Stimulated activated CD4-positive, alpha-beta T cell treated with anti-CD3 and anti-CD28 coated beads, Interleukin-2, amount 100 ng/mL, for 24 hours (primary cell): Measurements from ENCODE around the gene ZNF728.
"Not testable (repeated sequence)": the region's sequence is repeated elsewhere in the genome, so short reads cannot be mapped to it uniquely, and the experiment has no call there.

Source experiments
- DNase-seq, 2 donors: peaks; one replicate each; pipeline ENCODE4 v3.0.0-alpha.2; 2020

Gene ZNF728

GRCh38 chr19:23002690-23003422 is at the start of gene ZNF728:
Gene ZNF728, minus strand, starts transcription at chr19:23003176. Its CDS starts 146 bp downstream, at chr19:23003030.
- no peak for DNase-seq

DNA sequence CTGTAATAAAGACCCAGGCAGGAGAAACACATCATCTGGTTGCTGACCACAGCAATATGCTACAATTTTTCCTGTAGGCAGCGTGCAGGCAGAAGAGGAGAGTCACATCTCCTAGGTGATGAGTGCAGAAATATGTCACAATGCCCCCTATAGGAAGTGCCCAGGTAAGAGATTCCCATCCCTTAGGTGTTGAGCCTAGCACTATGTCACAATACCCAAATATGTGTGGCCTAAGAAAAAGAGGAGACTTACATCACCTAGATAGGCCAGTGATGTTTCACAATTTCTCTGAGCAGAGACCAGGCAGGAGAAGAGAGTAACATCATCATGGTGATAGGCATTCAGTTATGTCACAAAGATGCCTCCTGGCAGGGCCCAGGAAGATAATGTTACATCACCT is 49.4 kb upstream of the ZNF728 start:
- no peak for DNase-seq

GRCh38 chr19:23049256-23049655 is 46.3 kb upstream of the ZNF728 start:
- DNase-seq = no peak

DNA sequence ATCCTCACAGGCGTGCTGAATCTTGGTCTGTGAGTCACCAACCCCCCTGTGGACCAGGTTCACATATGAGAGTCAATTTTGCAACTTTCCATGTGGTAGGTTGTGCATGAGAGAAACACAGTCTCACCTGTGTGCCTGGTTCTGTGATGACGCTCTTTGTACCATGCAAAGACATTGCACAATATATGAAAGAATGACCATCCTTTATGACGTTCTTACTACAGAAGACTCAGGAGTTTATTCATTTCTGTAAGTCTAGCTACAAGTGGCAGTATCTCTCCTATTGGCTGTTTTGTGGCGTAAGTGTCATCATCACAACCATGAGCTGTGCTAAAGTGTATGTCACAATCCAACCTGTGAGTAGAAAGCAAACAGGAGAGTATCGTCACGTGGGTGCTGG is 43.8 kb upstream of the ZNF728 start:
- DNase-seq = no peak

DNA sequence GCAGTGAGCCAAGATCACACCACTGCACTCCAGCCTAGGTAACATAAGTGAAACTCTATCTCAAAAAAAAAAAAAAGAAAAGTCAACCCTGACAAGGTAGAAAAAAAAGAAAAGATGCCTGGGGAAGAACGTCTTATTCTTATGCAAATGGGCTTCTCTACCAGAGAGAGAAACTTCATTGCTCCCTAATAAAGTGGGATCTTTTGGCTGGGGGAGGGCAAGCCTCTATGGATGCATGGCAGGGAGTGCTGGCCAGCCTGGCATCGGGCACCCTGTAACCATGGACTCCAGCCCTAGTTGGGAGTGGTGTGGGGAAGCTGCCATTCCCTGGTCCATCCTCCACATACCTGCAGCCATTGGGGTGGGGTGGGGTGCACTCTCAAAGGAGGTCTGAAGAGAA is 30.7 kb upstream of the ZNF728 start:
- DNase-seq = no peak

GRCh38 chr19:23015660-23016059 is 12.7 kb upstream of the ZNF728 start:
- DNase-seq = no peak

DNA sequence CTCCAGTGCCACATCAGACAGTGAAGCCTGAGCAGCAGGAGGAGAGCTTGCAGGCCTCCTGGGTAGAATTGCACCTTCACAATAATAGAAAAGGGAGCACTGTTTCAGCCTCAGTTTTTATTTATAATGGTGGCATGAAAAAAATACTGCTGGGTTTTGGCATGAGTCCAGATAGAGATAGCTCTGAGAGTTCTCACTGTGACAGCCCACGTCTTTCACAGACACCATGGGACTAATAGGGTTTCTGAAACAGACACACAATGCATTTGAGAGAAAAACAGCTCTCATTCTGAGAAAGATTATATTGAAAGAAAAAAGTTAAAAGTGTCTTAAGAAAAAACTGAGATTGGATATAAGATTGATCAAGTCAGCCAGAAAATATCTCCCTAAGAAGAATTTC is 8.0 kb downstream of the ZNF728 start:
- not testable (repeated sequence) for DNase-seq

GRCh38 chr19:22976248-22976647 is 26.7 kb downstream of the ZNF728 start:
- DNase-seq = no peak

DNA sequence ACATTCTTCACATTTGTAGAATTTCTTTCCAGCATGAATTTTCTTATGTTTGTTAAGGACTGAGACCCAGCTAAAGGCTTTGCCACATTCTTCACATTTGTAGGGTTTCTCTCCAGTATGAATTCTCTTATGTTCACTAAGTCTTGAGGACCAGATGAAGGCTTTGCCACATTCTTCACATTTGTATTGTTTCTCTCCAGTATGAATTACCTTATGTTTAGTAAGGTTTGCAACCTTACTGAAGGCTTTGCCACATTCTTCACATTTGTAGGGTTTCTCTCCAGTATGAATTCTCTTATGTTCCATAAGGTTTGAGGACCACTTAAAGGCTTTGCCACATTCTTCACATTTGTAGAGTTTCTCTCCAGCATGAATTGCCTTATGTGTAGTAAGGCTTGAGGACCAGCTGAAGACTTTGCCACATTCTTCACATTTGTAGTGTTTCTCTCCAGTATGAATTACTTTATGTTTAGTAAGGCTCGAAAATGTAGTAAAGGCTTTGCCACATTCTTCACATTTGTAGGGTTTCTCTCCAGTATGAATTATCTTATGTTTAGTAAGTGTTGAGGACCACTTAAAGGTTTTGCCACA is 27.3 kb downstream of the ZNF728 start:
- DNase-seq = not testable (repeated sequence)

GRCh38 chr19:22945560-22945959 is 57.4 kb downstream of the ZNF728 start:
- DNase-seq = no peak

GRCh38 chr19:22935151-22935550 is 67.8 kb downstream of the ZNF728 start:
- no peak for DNase-seq

DNA sequence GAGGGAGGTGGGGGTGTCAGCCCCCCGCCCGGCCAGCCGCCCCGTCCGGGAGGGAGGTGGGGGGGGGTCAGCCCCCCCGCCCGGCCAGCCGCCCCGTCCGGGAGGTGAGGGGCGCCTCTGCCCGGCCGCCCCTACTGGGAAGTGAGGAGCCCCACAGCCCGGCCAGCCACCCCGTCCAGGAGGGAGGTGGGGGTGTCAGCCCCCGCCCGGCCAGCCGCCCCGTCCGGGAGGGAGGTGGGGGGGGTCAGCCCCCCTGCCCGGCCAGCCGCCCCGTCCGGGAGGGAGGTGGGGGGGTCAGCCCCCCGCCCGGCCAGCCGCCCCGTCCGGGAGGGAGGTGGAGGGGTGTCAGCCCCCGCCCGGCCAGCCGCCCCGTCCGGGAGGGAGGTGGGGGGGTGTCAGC is 75.4 kb downstream of the ZNF728 start:
- DNase-seq = not testable (repeated sequence)

DNA sequence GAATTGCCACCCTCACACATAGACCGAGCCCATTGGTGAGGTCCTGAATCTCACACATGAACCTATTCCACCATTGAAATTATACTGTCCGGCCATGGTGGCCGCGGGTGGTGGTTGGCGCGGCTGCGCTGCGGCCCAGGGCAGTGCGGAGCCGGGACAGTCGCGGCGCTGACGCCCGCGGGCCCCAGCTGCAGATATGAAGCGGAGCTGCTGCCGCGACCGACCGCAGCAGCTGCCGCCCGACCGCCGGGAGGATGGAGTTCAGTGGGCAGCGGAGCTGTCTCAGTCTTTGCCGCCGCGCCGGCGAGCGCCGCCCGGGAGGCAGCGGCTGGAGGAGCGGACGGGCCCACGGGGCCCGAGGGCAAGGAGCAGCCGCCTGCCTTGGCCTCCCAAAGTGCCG is 77.8 kb downstream of the ZNF728 start:
- DNase-seq = not testable (repeated sequence)
